ENCODE results near the gene SCN1A. TPM values are rescaled to one million over a fixed set of nuclear protein-coding genes. Genes with fewer than 3 reads are reported as not detected.

SCN1A gene
- total and polyA plus RNA-seq, 2 experiments from 2014 or later, result 1.2 to 1.3 TPM

DNA sequence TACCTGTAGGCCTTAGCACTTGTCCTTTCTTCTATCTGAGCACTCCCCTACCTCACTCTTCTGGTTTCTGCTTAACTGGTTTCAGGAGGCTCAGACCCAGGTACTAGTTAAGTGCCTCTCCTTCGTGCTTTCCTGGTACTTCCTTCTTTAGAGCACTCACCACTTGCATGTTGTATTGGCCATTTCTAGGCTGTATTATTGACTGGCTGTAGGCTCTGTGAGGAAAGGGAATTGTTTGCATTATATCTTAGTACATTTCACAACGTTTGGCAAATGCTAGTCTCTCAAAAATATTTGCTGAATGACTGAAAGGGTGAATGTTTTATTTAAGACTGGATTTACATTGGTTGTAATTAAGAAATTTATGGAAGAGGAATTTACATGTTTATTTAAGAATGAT is 36.0 kb upstream of the SCN1A start:
- Mint-ChIP-seq H3K36me3 (ENCODE audit: low read depth) (no peaks in the 10 kb centered on the region), H3K27me3 (ENCODE audit: insufficient read depth, low read depth, poor library complexity) (peaks cover 3% of the 10 kb centered on the region), H3K4me3 (no peak overlapping the region), H3K4me1 (no peaks in the 10 kb centered on the region), H3K27ac (no peak overlapping the region), H3K9me3 (no peaks in the 10 kb centered on the region)
- no peaks in the 10 kb centered on the region for H3K9me2 ChIP-seq (ENCODE audit: insufficient read depth)
- no peaks in the 10 kb centered on the region for H3K79me2 ChIP-seq (replicated peaks; ENCODE audit: insufficient read depth)
- no peaks in the 10 kb centered on the region for H3K36me3 ChIP-seq (ENCODE audit: insufficient read depth)
- no peak overlapping the region for H3K4me3 ChIP-seq
- DNase-seq (ENCODE audit: low spot score) (no peak), ATAC-seq (no peak)
- no peak overlapping the region for H3K4me2 ChIP-seq
- no peaks in the 10 kb centered on the region for H3F3A ChIP-seq (replicated peaks; ENCODE audit: low read depth)
- TF ChIP-seq NANOG (IDR thresholded peaks at IDR 0.05; ENCODE audit: borderline replicate concordance), result no peak
- no peak for TF ChIP-seq POLR2AphosphoS5 (IDR thresholded peaks at IDR 0.05; ENCODE audit: low read depth)
- no peak for TF ChIP-seq EZH2 (IDR thresholded peaks at IDR 0.05; ENCODE audit: low read depth, unreplicated experiment)
- TF ChIP-seq, protein P1, sequence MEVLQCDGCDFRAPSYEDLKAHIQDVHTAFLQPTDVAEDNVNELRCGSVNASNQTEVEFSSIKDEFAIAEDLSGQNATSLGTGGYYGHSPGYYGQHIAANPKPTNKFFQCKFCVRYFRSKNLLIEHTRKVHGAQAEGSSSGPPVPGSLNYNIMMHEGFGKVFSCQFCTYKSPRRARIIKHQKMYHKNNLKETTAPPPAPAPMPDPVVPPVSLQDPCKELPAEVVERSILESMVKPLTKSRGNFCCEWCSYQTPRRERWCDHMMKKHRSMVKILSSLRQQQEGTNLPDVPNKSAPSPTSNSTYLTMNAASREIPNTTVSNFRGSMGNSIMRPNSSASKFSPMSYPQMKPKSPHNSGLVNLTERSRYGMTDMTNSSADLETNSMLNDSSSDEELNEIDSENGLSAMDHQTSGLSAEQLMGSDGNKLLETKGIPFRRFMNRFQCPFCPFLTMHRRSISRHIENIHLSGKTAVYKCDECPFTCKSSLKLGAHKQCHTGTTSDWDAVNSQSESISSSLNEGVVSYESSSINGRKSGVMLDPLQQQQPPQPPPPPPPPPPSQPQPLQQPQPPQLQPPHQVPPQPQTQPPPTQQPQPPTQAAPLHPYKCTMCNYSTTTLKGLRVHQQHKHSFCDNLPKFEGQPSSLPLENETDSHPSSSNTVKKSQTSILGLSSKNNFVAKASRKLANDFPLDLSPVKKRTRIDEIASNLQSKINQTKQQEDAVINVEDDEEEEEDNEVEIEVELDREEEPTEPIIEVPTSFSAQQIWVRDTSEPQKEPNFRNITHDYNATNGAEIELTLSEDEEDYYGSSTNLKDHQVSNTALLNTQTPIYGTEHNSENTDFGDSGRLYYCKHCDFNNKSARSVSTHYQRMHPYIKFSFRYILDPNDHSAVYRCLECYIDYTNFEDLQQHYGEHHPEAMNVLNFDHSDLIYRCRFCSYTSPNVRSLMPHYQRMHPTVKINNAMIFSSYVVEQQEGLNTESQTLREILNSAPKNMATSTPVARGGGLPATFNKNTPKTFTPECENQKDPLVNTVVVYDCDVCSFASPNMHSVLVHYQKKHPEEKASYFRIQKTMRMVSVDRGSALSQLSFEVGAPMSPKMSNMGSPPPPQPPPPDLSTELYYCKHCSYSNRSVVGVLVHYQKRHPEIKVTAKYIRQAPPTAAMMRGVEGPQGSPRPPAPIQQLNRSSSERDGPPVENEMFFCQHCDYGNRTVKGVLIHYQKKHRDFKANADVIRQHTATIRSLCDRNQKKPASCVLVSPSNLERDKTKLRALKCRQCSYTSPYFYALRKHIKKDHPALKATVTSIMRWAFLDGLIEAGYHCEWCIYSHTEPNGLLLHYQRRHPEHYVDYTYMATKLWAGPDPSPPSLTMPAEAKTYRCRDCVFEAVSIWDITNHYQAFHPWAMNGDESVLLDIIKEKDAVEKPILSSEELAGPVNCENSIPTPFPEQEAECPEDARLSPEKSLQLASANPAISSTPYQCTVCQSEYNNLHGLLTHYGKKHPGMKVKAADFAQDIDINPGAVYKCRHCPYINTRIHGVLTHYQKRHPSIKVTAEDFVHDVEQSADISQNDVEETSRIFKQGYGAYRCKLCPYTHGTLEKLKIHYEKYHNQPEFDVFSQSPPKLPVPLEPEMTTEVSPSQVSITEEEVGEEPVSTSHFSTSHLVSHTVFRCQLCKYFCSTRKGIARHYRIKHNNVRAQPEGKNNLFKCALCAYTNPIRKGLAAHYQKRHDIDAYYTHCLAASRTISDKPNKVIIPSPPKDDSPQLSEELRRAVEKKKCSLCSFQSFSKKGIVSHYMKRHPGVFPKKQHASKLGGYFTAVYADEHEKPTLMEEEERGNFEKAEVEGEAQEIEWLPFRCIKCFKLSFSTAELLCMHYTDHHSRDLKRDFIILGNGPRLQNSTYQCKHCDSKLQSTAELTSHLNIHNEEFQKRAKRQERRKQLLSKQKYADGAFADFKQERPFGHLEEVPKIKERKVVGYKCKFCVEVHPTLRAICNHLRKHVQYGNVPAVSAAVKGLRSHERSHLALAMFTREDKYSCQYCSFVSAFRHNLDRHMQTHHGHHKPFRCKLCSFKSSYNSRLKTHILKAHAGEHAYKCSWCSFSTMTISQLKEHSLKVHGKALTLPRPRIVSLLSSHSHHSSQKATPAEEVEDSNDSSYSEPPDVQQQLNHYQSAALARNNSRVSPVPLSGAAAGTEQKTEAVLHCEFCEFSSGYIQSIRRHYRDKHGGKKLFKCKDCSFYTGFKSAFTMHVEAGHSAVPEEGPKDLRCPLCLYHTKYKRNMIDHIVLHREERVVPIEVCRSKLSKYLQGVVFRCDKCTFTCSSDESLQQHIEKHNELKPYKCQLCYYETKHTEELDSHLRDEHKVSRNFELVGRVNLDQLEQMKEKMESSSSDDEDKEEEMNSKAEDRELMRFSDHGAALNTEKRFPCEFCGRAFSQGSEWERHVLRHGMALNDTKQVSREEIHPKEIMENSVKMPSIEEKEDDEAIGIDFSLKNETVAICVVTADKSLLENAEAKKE (CRISPR knock-in tag; IDR thresholded peaks at IDR 0.05), result no peak
- no peak for TF ChIP-seq EZH2phosphoT487 (IDR thresholded peaks at IDR 0.05; ENCODE audit: unreplicated experiment)
- TF ChIP-seq, protein P2, sequence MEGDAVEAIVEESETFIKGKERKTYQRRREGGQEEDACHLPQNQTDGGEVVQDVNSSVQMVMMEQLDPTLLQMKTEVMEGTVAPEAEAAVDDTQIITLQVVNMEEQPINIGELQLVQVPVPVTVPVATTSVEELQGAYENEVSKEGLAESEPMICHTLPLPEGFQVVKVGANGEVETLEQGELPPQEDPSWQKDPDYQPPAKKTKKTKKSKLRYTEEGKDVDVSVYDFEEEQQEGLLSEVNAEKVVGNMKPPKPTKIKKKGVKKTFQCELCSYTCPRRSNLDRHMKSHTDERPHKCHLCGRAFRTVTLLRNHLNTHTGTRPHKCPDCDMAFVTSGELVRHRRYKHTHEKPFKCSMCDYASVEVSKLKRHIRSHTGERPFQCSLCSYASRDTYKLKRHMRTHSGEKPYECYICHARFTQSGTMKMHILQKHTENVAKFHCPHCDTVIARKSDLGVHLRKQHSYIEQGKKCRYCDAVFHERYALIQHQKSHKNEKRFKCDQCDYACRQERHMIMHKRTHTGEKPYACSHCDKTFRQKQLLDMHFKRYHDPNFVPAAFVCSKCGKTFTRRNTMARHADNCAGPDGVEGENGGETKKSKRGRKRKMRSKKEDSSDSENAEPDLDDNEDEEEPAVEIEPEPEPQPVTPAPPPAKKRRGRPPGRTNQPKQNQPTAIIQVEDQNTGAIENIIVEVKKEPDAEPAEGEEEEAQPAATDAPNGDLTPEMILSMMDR (conservative IDR thresholded peaks at IDR 0.05; ENCODE audit: low read depth in 2 of 2), result no peak
- TF ChIP-seq, protein P3, sequence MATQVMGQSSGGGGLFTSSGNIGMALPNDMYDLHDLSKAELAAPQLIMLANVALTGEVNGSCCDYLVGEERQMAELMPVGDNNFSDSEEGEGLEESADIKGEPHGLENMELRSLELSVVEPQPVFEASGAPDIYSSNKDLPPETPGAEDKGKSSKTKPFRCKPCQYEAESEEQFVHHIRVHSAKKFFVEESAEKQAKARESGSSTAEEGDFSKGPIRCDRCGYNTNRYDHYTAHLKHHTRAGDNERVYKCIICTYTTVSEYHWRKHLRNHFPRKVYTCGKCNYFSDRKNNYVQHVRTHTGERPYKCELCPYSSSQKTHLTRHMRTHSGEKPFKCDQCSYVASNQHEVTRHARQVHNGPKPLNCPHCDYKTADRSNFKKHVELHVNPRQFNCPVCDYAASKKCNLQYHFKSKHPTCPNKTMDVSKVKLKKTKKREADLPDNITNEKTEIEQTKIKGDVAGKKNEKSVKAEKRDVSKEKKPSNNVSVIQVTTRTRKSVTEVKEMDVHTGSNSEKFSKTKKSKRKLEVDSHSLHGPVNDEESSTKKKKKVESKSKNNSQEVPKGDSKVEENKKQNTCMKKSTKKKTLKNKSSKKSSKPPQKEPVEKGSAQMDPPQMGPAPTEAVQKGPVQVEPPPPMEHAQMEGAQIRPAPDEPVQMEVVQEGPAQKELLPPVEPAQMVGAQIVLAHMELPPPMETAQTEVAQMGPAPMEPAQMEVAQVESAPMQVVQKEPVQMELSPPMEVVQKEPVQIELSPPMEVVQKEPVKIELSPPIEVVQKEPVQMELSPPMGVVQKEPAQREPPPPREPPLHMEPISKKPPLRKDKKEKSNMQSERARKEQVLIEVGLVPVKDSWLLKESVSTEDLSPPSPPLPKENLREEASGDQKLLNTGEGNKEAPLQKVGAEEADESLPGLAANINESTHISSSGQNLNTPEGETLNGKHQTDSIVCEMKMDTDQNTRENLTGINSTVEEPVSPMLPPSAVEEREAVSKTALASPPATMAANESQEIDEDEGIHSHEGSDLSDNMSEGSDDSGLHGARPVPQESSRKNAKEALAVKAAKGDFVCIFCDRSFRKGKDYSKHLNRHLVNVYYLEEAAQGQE (IDR thresholded peaks at IDR 0.05; ENCODE audit: unreplicated experiment), result no peak
- TF ChIP-seq ZNF114 (CRISPR knock-in tag; IDR thresholded peaks at IDR 0.05), result no peak
- TF ChIP-seq STAT1 (IDR thresholded peaks at IDR 0.05; ENCODE audit: unreplicated experiment), result no peak
- TF ChIP-seq, protein P4, sequence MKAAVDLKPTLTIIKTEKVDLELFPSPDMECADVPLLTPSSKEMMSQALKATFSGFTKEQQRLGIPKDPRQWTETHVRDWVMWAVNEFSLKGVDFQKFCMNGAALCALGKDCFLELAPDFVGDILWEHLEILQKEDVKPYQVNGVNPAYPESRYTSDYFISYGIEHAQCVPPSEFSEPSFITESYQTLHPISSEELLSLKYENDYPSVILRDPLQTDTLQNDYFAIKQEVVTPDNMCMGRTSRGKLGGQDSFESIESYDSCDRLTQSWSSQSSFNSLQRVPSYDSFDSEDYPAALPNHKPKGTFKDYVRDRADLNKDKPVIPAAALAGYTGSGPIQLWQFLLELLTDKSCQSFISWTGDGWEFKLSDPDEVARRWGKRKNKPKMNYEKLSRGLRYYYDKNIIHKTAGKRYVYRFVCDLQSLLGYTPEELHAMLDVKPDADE (IDR thresholded peaks at IDR 0.05), result no peak
- no peak for TF ChIP-seq JUNB (IDR thresholded peaks at IDR 0.05; ENCODE audit: unreplicated experiment)
- no peak for TF ChIP-seq CREB1 (CRISPR knock-in tag; IDR thresholded peaks at IDR 0.05; ENCODE audit: low read depth)
- TF ChIP-seq ZNF331 (CRISPR knock-in tag; IDR thresholded peaks at IDR 0.05; ENCODE audit: low read depth), result no peak
- H3K27me3 ChIP-seq (ENCODE audit: insufficient read depth), result no peaks in the 10 kb centered on the region
- no peaks in the 10 kb centered on the region for H3K4me1 ChIP-seq (ENCODE audit: insufficient read depth)
- no peak overlapping the region for H2AFZ ChIP-seq
- no peak overlapping the region for H3K27ac ChIP-seq (ENCODE audit: low read depth)
- no peaks in the 10 kb centered on the region for H4K20me1 ChIP-seq (replicated peaks; ENCODE audit: insufficient read depth)

Measured in GM23338 (cell line).